ENCODE results near the gene PRUNE2.

PRUNE2 gene

DNA sequence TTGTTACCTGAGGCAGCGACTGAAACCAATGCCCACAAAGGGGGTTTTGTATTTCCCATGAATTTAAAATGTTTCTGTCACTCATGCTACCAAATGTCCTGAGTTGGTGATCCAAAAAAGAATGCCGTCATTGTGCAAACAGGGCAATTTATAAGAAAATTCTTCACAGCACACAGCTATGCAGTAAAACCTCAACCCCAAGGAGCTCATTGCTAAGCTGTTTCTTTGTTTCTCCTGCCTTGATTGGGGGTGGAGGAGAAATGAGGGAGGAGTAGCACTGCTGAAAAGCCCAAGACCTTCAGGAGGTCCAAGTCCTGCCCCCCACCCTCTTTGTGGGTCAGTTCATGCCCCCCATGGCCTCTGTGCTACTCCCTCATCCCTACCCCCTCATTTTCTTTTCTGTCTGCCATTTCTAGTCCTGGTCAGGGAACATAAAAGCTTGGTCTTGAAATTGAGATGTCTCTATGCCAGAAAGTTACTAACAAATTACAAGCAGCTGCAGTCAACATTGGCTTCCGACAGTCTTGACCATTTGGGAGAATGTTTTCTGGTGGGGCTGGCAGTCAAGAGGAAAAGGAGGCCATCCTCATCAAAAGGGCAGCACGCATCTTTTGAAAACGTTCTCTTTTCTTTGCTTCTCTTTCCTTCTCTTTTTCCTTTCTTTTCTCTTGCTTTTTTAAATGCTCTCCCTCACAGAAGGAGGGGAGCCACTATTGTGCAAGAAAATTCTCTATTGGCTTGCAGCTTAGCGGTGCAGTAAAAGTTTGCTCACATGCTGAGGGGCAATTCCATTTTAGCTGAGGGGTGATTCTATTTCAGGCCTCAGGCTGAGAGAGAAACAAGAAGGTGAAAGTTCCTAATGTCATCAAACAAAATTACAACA is 313.6 kb downstream of the PRUNE2 start:
- DNase-seq (ENCODE audit: extremely low spot score, insufficient read length, low read depth) (no peak), FAIRE-seq (no peak)

DNA sequence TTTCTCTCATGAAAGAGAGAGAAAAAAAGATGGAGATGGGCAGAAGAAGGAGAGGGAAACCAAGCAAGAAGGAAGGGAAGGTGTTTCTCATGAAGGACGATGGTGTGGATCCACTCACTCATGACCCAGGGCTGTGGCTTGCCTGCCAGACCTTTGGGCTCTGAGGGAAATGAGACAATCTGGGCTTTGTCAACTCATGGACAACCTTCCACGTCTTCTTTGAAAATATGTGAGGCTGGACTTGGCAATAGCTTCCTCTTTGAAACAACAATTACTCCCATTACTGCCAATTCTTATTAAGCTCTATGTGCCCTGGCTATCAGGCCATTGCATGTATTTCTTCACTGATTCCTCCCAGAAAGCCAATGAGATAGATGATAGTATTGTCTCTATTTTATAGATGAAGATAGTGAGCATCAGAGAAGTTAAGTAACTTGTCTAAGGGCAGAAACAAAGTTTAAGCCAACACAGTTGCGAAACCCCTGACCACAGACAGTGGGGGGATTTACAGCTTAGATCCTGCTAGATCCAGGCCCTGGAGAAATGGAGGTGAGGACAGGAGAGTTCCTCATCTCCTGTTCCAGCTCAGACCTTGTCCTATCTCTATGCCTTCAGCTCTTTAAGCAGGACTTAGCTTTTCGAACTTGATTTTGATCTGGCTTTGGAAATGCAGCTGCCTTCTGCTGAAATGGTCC is 314.5 kb downstream of the PRUNE2 start:
- no peak for FAIRE-seq
- no peak for DNase-seq (ENCODE audit: extremely low spot score, insufficient read length, low read depth)

DNA sequence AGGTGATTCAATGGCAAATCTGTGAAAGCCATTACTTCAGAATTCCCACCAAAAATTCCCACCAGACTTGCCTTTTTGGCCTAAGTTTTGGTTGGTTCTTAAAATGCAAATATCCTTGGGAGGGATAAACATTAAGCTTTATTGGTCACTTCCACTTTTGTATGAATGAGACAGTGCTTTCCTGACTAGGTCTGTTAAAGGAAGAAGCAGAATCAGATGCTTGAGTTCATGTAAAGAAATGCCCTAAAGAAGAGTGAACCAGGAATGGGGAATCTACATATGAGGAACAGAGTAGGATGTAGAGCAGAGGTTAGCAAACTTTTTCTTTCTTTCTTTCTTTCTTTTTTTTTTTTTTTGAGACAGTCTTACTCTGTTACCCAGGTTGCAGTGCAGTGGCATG is 317.6 kb downstream of the PRUNE2 start:
- DNase-seq (ENCODE audit: extremely low spot score, insufficient read length, low read depth) (no peak), FAIRE-seq (no peak)

DNA sequence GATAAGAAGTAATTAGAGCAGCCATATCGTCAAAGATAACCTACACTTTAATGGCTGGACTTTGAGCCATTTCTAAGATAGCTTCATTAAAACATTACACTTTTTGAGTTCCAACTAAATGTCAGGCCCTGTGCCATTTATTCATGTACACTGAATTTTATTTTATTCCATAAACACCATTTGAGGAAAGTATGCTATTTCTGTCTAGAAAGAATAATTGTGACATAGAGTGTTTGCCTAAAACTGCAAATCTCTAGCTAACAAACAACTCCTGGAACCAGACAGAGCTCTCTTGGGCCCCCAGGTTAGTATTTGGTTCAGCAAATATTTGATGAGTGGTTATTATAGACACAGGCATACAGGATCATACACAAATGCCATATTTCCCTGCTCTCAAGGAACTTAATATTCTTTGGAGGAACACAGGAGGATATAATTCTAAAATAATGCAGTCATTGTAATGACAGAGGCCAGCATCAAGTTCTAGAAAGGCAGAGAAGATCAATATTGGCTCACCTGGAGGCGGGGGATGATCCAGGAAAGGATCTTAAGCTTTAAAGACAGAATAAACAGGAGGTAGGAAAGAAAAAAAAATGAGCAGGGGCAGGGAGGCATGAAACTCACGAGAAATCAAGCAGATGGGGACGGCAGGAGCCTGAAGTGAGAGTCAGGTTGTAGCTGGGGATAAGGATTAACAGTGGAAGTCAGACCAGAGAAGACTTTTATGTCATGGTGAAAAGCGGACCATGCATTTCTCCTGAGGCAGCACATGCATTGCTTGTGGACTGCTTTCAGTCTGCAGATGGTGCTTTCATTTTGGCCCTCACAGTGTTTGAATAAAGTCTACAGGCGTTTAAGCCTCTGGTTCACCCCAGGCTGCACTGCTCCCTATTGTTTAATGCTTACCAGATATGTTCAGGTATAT is 319.3 kb downstream of the PRUNE2 start:
- DNase-seq (ENCODE audit: extremely low spot score, insufficient read length, low read depth) (no peak), FAIRE-seq (no peak)

DNA sequence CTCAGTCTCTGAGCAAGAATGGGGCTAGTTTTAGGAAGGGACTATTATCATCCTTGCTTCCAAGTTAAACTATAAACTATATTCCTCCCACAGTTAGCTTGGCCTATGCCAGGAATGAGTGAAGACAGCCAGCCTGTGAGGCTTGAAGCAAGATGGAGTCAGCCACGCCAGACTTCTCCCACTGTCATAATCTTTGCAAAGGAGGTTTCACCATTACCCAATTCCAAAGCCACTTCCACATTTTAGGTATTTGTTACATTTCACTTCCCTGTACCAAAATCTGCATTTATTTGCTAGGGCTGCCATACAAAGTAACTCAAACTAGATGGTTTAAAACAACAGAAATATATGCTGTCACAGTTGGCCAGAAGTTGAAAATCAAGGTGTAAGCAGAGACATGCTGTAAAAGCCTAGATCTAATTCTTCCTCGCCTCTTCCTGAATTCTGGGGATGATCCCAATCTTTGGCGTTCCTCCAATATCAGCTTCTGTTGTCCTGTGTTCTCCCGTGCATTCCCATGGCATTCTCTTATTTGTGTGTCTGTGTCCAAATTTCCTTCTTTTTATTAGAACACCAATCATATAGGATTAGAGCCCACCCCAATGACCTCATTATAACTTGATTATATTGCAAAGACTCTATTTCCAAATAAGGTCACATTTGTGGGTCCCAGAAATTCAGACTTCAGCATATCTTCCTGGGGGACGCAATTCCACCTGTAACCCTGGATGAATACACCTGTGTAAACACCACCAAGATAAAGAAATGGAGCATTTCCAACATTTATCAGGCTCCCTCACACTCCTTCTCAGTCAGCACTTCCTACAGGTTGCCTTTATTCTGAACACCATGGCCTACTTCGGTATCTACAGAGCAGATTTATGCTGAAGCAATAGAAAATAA is 320.2 kb downstream of the PRUNE2 start:
- DNase-seq (ENCODE audit: extremely low spot score, insufficient read length, low read depth) (no peak), FAIRE-seq (no peak)

DNA sequence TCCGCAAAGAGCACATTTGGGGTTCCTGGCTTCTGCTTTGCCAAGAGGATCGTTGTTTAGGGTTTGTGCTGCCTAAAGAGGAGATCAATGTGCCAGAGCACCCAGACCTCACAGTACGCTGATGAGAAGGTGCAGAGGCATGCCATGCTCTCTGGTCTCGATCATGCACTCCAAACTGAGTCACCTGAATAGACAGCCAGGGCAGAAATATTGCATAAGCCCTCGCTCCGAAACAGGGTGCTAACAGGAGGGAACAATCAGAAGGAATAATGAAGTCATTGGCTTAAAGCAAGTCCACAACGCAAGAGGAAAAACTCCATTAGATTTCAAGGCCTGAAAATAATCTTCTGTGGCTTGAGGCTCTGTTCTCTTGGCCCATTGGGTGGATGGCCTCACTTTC is 322.7 kb downstream of the PRUNE2 start:
- DNase-seq (ENCODE audit: extremely low spot score, insufficient read length, low read depth) (no peak), FAIRE-seq (no peak)

DNA sequence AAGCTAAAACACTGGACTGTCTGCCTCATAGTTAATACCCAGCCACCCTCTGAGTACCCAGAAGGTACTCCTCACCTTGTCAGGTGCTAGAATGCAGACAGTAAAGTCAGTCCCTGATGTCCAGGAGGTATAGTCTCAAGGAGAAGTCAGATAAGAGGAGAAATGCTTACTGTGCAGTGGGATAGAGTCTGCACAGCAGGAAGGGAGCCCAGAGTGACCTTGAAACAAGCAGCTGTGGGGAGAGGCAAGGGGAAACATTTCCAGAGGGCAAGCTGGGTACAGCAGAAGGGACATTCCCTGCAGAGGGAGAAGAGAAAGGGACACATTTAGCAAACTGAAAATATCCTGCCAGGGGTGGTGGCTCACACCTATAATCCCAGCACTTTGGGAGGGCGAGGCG is 324.2 kb downstream of the PRUNE2 start:
- DNase-seq (ENCODE audit: extremely low spot score, insufficient read length, low read depth) (no peak), FAIRE-seq (no peak)

DNA sequence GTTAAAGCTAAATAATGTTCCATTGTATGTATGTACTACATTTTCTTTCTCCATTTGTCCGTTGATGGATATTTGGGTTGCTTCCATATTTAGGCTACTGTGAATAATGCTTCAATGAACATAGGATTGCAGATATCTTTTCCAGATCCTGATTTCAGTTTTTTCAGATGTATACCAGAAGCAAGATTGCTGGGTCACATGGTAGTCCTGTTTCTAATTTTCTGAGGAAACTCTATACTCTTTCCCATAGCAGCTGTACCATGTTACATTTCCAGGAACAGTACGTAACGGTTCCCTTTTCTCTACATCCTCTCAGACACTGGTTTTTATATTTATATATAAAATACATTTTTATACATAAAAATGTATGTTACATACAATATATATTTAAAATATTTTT is 325.1 kb downstream of the PRUNE2 start:
- DNase-seq (ENCODE audit: extremely low spot score, insufficient read length, low read depth) = no peak
- no peak for FAIRE-seq

DNA sequence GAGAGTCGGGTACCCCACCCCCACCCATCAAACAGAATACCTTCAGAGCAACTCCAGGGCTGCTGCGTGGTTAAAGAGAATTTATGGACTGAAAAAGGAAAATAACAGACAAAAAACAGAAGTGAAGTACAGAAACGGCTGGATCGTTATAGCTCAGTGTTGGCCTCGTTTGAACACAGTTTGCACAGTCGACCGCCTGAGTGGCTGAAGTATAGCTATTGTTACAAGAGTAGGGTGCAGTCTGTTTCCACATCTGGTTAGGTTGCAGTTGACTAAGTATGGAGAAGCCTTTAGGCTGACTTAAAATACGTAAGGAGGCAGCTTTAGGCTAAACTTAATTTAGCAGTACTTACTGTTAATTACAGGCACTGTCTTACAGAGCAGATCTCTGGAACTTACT is 325.7 kb downstream of the PRUNE2 start:
- FAIRE-seq (no peak), DNase-seq (ENCODE audit: extremely low spot score, insufficient read length, low read depth) (no peak)

DNA sequence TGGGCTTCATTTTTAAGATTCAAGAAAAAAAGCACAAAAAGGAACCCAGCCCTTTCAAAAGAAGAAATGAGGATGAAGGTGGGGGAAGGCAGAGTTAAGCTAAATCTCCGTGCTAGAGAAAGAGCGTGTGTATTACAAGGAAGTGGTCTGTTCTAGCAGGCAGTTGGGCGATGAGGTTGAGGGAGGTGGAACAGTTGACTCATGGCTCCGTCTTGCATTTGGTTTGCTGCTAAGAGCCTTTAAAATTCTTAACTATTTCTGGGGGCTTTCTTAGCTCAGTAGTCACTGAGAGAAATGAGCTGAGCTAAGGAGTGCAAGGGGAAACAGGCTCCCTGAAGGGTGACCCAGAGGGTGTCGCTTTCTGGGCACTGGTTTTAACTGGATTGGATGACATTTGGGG is 329.6 kb downstream of the PRUNE2 start:
- DNase-seq (ENCODE audit: extremely low spot score, insufficient read length, low read depth) (no peak), FAIRE-seq (peak; percentile 71)

DNA sequence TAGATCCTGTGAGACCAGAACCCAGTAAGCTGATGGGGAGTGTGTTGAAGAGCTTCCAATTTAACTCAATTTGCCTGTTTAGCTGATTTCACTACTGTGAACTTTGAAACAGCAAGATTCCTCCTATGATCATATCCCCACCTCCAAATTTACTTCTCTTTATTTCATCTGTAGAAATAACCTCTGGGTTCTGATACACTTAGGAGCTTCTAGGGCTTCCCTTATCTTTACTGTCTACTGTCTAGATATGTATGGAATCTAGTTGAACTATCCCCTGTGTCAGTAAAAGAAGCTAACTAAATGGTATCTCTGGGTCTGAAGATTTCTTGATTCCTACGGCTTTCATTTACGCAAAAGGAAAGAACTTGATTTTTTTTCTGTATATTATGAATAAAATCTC is 330.2 kb downstream of the PRUNE2 start:
- FAIRE-seq = no peak
- no peak for DNase-seq (ENCODE audit: extremely low spot score, insufficient read length, low read depth)

DNA sequence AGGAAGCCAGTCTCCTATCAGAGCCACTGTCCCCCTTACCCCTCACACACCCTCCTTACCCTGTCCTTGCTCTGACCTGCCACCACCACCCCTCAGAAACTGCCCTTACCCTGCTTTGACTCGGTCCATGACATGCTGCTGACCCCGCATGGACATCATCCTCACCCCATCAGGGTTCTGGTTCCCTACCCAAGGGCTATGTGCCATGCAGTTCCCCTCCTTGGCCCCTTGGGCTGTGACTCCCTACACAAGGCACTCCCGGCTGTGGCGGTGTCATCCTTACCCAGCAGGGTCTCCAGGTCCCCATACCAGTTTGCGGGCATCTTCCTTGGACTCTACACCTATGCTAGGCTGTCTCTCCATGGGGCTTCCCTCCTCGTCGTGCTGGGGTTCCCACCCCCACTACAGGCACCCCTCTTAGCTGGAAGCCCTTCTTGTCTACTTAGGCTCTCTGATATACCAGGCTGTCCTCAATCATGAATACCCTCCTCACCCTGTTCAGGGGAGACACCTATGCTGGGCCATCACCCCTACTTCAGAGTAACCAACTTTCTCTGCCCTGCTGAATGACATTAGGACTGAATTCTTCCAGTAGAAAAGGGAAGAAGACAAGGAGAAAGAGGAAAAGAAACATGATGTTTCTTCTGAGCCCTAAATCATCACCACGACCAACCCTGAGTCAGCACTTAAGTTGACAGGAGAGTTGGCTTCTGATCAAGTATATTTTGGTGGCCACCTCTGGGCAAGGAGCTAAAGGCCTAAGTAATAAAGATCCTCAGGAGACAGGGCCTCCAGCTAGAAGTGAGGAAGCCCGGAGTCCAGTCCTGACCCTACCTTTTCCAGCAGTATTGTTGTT is 331.8 kb downstream of the PRUNE2 start:
- FAIRE-seq (no peak), DNase-seq (ENCODE audit: extremely low spot score, insufficient read length, low read depth) (no peak)

DNA sequence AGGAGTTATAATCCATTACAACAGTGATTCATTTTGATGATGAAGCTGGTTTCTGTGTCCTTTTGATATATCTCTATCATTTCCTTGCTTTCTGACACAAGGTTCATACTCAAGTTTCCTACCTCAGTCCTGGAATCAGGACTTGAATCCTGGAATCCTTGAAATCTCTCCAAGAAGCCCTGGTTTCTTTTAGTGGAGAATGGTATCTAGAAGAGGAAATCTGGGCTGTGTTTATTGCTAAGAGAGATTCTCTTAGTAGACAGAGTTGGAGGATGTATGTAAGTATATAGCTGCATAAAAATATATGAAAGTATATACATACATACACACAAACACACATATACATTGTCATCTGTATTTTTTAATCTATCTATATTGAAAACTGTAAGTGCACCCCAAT is 332.5 kb downstream of the PRUNE2 start:
- FAIRE-seq (no peak), DNase-seq (ENCODE audit: extremely low spot score, insufficient read length, low read depth) (no peak)

DNA sequence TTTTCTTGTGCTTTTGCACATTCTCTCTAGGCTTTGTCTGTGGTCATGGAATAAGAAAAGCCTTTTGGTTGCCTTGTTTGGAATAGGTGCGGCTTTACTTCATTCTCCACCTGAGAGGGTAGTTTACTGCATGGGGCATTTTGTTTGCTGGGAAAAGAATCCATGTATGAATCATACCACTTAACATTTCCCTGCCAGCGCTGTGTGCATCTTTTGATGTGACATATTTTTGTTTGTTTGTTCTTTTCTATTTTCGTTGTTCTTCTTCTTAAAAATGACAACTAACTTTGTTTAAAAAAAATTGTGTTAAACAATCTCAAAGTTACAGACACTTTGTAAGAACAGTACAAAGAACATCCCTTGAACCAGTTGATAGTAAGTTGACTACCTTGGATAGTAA is 333.8 kb downstream of the PRUNE2 start:
- no peak for FAIRE-seq

DNA sequence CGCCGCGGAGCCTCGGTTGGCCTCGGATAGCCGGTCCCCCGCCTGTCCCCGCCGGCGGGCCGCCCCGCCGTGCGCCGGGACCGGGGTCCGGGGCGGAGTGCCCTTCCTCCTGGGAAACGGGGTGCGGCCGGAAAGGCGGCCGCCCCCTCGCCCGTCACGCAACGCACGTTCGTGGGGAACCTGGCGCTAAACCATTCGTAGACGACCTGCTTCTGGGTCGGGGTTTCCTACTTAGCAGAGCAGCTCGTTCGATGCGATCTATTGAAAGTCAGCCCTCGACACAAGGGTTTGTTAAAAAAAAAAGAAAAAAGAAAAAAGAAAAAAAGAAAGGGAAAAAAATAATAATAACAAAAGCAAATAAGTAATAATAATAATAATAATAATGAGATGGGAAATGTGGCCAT is 334.2 kb downstream of the PRUNE2 start:
- DNase-seq (ENCODE audit: extremely low spot score, insufficient read length, low read depth) (no peak), FAIRE-seq (no peak)

More for the DNA sequence above, 333.8 kb downstream of the PRUNE2 start:
- no peak for DNase-seq (ENCODE audit: extremely low spot score, insufficient read length, low read depth)

DNA sequence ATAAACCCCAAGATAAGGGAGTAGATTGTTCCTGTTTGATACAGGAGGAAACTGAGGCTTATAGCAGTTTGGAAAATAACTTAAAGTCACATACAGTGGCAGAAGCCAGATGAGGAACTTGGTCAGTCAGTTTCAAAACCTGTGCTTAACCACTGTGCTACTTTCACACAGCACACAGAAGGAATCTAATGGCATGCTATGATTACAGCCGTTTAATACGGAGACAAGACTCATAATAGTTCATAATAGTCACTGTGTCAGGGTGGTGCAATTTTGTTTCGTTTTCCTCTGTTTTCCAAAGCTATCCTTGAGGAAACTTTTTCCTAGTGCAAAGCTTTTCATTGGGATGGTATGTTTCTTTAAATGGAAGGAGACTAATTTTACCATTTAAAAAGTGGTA is 334.6 kb downstream of the PRUNE2 start:
- FAIRE-seq = peak; percentile 84

DNA sequence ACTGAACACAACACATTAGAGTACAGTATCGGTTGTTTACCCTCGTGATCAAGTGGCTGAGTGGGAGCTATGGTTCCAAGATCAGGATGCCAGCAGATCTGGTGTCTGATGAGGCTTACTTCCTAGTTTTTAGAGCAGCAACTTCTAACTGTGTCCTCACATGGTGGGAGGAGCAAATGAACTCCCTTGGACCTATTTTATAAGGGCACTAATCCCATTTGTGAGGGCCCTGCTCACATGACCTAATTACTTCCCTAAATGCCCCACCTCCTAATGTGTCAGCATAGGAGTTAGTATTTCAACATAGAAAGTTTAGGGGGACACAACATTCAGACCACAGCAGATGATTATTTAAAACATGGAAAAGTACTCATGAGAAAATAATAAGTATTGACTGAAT is 335.1 kb downstream of the PRUNE2 start:
- DNase-seq (ENCODE audit: extremely low spot score, insufficient read length, low read depth) (no peak), FAIRE-seq (no peak)

More for the DNA sequence above, 334.6 kb downstream of the PRUNE2 start:
- no peak for DNase-seq (ENCODE audit: extremely low spot score, insufficient read length, low read depth)

DNA sequence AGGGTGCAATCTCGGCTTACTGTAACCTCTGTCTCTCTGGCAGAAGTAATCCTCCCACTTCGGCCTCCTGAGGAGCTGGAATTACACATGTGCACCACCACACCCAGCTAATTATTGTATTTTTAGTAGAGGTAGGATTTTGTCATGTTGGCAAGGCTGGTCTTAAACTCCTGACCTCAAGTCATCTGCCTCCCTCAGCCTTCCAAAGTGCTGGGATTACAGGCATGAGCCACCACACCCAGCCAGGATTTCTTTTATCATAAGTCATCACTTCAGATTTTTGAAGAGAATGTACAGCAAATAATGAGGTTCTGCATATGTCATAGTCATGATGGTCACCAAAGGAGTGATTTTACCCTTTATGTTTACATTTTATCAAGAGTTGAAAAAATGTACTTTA is 338.8 kb downstream of the PRUNE2 start:
- FAIRE-seq (no peak), DNase-seq (ENCODE audit: extremely low spot score, insufficient read length, low read depth) (no peak)

DNA sequence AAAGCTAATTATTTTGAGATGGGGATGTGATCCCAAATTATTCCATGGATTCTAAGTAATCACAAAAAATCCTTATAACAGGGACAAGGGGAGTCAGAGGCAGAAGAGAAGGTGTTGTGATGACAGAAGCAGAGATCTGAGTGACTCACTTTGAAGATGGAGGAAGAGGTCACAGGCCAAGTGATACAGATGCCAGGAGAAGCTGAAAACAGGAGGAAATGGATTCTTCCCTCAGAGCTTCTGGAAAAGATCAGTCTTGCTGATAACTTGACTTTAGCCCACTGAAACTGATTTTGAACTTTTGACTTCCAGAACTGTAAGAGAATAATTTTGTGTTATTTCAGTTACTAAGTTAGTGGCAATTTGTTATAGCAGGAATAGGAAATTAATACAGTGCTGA is 341.6 kb downstream of the PRUNE2 start:
- DNase-seq (ENCODE audit: extremely low spot score, insufficient read length, low read depth) (no peak), FAIRE-seq (no peak)
